ENCODE measurements around the gene CASK. TPM values are rescaled to one million over a fixed set of nuclear protein-coding genes. Genes with fewer than 3 reads are reported as not detected.
"Not testable (repeated sequence)": the region's sequence is repeated elsewhere in the genome, so short reads cannot be mapped to it uniquely, and the experiment has no call there.

CASK gene
- polyA plus RNA-seq, 2 donors = 5.2 to 7.7 TPM

DNA sequence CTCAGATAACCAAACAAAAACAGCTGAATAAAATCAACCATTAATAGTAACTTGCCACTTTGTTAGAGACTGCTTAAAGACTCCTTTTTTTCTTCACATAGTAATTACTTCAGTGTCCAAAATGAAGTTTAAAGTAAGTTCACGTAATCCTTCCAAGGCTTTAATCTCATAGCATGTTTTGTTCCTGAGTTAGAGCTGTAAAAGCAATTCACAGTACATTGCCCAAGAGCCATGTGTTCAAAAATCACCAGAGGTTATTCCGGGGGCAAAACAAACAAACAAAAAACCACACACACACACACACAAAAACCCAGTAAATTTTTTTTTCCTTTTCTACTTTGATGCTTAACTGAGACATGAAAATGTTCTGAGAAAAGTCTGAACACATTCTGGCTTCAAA, 193.3 kb downstream of the CASK start:
- WGBS, 2 donors = 45 to 59% methylated on average over 2 of the region's 2 CpGs
- Histone ChIP-seq H3K27ac (ENCODE audit: low read depth in 2 of 2, low read length in 1 of 2) (no peak overlapping the region), H3K4me3 (ENCODE audit: low read depth in 1 of 2, low read length in 2 of 2) (no peak overlapping the region), H3K9me3 (ENCODE audit: control insufficient read depth in 2 of 2, insufficient read depth in 1 of 2, low read depth in 1 of 2, low read length in 1 of 2) (no peaks in the 10 kb centered on the region), H3K4me1 (ENCODE audit: control insufficient read depth in 2 of 2, insufficient read depth in 2 of 2, low read length in 1 of 2) (no peaks in the 10 kb centered on the region), H3K27me3 (ENCODE audit: control insufficient read depth in 1 of 2, insufficient read depth in 2 of 2, low read length in 2 of 2) (no peaks in the 10 kb centered on the region), H3K36me3 (ENCODE audit: control insufficient read depth in 2 of 2, insufficient read depth in 2 of 2, low read length in 1 of 2) (no peaks in the 10 kb centered on the region)

DNA sequence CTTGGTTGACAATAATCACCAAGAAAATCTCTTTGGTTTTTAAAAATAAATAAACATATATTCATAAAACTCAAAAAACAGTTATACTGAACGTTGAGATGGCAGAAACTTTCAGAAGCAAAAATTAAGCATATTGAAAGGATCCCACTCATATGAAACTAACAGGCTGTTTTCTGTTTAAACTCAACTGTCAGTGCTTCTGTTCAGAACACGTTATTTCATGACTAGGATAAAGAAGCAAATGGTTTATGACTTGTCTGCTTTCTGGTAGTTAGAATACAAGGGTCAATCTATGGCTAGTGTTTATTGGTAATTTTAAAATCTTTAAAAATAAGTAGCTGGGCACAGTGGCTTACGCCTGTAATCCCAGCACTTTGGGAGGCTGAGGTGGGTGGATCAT, 195.2 kb downstream of the CASK start:
- no peaks in the 10 kb centered on the region for H3K9me3 ChIP-seq (ENCODE audit: control insufficient read depth in 2 of 2, insufficient read depth in 1 of 2, low read depth in 1 of 2, low read length in 1 of 2)
- H3K4me3 ChIP-seq (ENCODE audit: low read depth in 1 of 2, low read length in 2 of 2) = no peak overlapping the region
- 68 to 84% methylated on average over 3 of the region's 3 CpGs for WGBS, 2 donors
- H3K27me3 ChIP-seq (ENCODE audit: control insufficient read depth in 1 of 2, insufficient read depth in 2 of 2, low read length in 2 of 2) = no peaks in the 10 kb centered on the region
- H3K27ac ChIP-seq (ENCODE audit: low read depth in 2 of 2, low read length in 1 of 2) = no peak overlapping the region
- H3K4me1 ChIP-seq (ENCODE audit: control insufficient read depth in 2 of 2, insufficient read depth in 2 of 2, low read length in 1 of 2) = no peaks in the 10 kb centered on the region
- no peaks in the 10 kb centered on the region for H3K36me3 ChIP-seq (ENCODE audit: control insufficient read depth in 2 of 2, insufficient read depth in 2 of 2, low read length in 1 of 2)

DNA sequence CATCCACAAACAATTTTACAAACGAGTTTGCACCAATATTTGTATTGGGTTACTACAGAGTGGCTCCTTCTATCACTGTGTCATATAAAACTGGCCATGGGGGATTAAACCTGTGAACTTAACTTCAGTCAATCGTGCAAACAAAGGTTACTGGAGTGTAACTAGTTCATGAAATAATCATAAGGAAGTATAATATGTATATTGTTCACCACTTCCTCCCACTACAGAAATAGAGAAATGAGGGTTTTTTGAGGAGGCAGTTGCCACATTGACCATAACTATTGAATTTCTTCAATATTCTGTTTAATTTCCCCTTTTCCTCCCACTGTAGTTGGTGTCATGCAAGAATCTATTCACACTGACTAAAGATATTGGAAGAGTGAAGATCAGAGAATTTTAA, 199.5 kb downstream of the CASK start, which contains the start of gene GPR82:
Gene GPR82, plus strand, starts transcription at position 356 of the 400 bp plus-strand sequence. CDS start 2,846 bp downstream, outside the sequence.
- no peaks in the 10 kb centered on the region for H3K27me3 ChIP-seq (ENCODE audit: control insufficient read depth in 1 of 2, insufficient read depth in 2 of 2, low read length in 2 of 2)
- no peaks in the 10 kb centered on the region for H3K36me3 ChIP-seq (ENCODE audit: control insufficient read depth in 2 of 2, insufficient read depth in 2 of 2, low read length in 1 of 2)
- H3K27ac ChIP-seq (ENCODE audit: low read depth in 2 of 2, low read length in 1 of 2) = no peak within 1 kb of the TSS
- H3K4me3 ChIP-seq (ENCODE audit: low read depth in 1 of 2, low read length in 2 of 2) = no peak within 1 kb of the TSS
- no peaks in the 10 kb centered on the region for H3K4me1 ChIP-seq (ENCODE audit: control insufficient read depth in 2 of 2, insufficient read depth in 2 of 2, low read length in 1 of 2)
- no peaks in the 10 kb centered on the region for H3K9me3 ChIP-seq (ENCODE audit: control insufficient read depth in 2 of 2, insufficient read depth in 1 of 2, low read depth in 1 of 2, low read length in 1 of 2)
- 50 to 63% methylated on average over 2 of the region's 2 CpGs for WGBS, 2 donors

DNA sequence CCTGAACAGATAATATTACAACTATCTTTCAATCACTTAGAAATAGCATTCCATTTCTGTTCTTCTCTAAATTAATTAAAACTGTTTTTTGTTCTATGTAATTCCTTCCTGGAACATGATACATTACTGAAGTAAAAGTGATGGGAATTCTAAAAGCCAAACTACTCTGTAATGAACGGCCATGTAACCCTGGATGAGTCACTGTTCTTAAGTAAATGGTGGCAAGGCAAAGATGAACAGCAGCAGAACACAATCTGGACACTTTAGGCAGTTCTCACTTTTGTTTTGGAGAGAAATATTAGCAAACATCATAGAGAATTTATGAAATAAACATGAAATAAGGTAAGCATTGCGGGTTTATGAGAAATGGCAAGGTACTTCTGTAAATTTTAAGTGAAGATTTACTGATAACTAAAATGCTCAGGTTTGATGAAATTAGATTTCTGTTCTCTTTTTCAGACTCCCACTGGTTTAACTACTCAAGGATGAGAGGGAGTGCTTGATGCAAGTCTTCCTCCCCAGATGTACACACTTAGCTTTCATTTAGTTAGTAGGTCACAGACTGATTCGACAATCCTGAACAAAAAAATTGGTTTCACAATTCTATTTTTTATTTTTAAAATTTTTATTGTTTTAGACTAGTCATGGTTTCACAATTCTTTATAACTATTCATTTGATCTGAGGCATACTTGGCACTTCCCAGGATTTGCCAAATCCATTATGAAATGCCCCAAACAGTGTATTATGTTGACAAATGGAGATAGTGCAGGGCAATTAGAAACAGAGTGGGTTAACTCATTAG, 200.3 kb downstream of the CASK start:
- H3K9me3 ChIP-seq (ENCODE audit: control insufficient read depth in 2 of 2, insufficient read depth in 1 of 2, low read depth in 1 of 2, low read length in 1 of 2) = no peaks in the 10 kb centered on the region
- no peaks in the 10 kb centered on the region for H3K27me3 ChIP-seq (ENCODE audit: control insufficient read depth in 1 of 2, insufficient read depth in 2 of 2, low read length in 2 of 2)
- H3K36me3 ChIP-seq (ENCODE audit: control insufficient read depth in 2 of 2, insufficient read depth in 2 of 2, low read length in 1 of 2) = no peaks in the 10 kb centered on the region
- H3K4me1 ChIP-seq (ENCODE audit: control insufficient read depth in 2 of 2, insufficient read depth in 2 of 2, low read length in 1 of 2) = no peaks in the 10 kb centered on the region
- H3K27ac ChIP-seq (ENCODE audit: low read depth in 2 of 2, low read length in 1 of 2) = no peak overlapping the region
- WGBS, 2 donors = 61 to 72% methylated on average over 3 of the region's 3 CpGs
- no peak overlapping the region for H3K4me3 ChIP-seq (ENCODE audit: low read depth in 1 of 2, low read length in 2 of 2)

DNA sequence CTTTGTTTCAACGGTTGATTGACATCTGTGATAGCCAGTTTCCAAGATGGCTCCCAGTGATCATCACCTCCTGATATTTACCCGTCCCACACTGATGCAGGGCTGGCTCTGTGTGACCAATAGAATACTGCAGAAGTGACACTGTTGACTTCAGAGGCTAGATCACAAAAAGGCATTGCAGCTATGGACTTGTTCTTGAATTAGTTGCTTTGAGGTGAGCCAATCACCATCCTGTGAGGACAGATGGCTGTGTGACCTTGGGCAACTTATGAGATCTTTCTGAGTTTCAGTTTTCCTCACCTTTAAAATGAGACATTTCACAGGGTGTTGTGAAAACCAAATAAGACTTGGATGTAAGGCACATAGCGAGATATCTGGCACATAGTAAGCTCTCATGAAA, 201.1 kb downstream of the CASK start:
- no peak overlapping the region for H3K27ac ChIP-seq (ENCODE audit: low read depth in 2 of 2, low read length in 1 of 2)
- peaks cover 0 to 2% of the 10 kb centered on the region in 2 donors for H3K9me3 ChIP-seq (ENCODE audit: control insufficient read depth in 2 of 2, insufficient read depth in 1 of 2, low read depth in 1 of 2, low read length in 1 of 2)
- no peaks in the 10 kb centered on the region for H3K36me3 ChIP-seq (ENCODE audit: control insufficient read depth in 2 of 2, insufficient read depth in 2 of 2, low read length in 1 of 2)
- WGBS, 2 donors = 88 to 90% methylated on average over 3 of the region's 3 CpGs
- no peaks in the 10 kb centered on the region for H3K4me1 ChIP-seq (ENCODE audit: control insufficient read depth in 2 of 2, insufficient read depth in 2 of 2, low read length in 1 of 2)
- no peaks in the 10 kb centered on the region for H3K27me3 ChIP-seq (ENCODE audit: control insufficient read depth in 1 of 2, insufficient read depth in 2 of 2, low read length in 2 of 2)
- H3K4me3 ChIP-seq (ENCODE audit: low read depth in 1 of 2, low read length in 2 of 2) = no peak overlapping the region

DNA sequence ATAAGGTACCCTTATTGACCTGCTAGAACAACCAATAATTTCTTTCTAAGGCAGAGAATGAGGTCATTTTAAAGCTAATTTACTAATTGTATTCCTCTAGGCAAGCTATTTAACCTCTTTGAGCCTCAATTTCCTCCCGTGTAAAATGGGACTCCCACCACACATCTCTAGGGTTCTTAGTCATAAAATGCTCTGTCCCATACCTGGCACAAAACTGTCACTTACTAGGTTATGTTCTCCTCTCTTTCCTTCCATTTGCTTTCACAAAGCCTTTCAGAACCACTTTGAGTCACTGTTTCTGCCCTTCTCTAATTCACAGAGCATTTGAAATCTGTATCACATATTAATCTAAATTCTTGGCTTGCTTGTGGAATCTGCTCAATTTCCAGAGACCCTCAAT, 201.8 kb downstream of the CASK start:
- Histone ChIP-seq H3K9me3 (ENCODE audit: control insufficient read depth in 2 of 2, insufficient read depth in 1 of 2, low read depth in 1 of 2, low read length in 1 of 2) (peaks cover 0 to 2% of the 10 kb centered on the region in 2 donors), H3K4me1 (ENCODE audit: control insufficient read depth in 2 of 2, insufficient read depth in 2 of 2, low read length in 1 of 2) (no peaks in the 10 kb centered on the region), H3K36me3 (ENCODE audit: control insufficient read depth in 2 of 2, insufficient read depth in 2 of 2, low read length in 1 of 2) (no peaks in the 10 kb centered on the region), H3K27ac (ENCODE audit: low read depth in 2 of 2, low read length in 1 of 2) (no peak overlapping the region), H3K4me3 (ENCODE audit: low read depth in 1 of 2, low read length in 2 of 2) (no peak overlapping the region), H3K27me3 (ENCODE audit: control insufficient read depth in 1 of 2, insufficient read depth in 2 of 2, low read length in 2 of 2) (no peaks in the 10 kb centered on the region)
- WGBS, 2 donors = 68 to 83% methylated on average over 1 of the region's 1 CpG

DNA sequence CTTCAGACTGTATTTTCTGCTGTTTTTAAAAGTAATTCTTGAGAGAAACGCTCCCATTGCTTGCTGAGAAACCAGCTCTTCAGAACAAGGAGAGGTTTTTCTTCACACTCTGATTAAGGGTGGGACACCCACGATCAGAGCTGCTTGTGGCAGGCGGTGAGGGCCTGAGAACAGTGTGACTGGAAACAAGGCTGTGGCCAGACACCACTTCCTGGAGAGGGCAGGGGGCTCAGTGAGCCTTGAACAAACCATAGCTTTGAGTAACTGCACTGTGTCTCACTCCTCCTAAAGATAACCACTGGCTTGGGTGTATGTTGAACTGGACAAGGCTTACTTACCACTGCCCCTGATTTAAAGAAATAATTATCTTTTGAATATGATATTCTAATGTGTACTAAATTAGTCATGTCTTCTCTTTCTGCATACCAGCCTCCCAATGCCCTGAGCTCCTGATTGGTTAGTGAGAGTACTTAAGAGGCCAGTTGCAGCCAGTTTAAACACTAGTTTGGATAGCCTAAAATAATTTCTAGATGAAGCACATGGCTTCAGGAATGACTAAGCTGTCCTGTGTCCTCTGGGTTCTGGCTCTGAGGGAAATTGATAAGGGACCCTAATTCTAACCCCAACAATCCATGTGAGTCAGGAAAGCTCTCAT, 203.1 kb downstream of the CASK start:
- H3K9me3 ChIP-seq (ENCODE audit: control insufficient read depth in 2 of 2, insufficient read depth in 1 of 2, low read depth in 1 of 2, low read length in 1 of 2) = peaks cover 0 to 2% of the 10 kb centered on the region in 2 donors
- WGBS, 2 donors = 70 to 88% methylated on average over 3 of the region's 3 CpGs
- H3K4me1 ChIP-seq (ENCODE audit: control insufficient read depth in 2 of 2, insufficient read depth in 2 of 2, low read length in 1 of 2) = no peaks in the 10 kb centered on the region
- no peak overlapping the region for H3K27ac ChIP-seq (ENCODE audit: low read depth in 2 of 2, low read length in 1 of 2)
- H3K4me3 ChIP-seq (ENCODE audit: low read depth in 1 of 2, low read length in 2 of 2) = no peak overlapping the region
- no peaks in the 10 kb centered on the region for H3K36me3 ChIP-seq (ENCODE audit: control insufficient read depth in 2 of 2, insufficient read depth in 2 of 2, low read length in 1 of 2)
- no peaks in the 10 kb centered on the region for H3K27me3 ChIP-seq (ENCODE audit: control insufficient read depth in 1 of 2, insufficient read depth in 2 of 2, low read length in 2 of 2)

DNA sequence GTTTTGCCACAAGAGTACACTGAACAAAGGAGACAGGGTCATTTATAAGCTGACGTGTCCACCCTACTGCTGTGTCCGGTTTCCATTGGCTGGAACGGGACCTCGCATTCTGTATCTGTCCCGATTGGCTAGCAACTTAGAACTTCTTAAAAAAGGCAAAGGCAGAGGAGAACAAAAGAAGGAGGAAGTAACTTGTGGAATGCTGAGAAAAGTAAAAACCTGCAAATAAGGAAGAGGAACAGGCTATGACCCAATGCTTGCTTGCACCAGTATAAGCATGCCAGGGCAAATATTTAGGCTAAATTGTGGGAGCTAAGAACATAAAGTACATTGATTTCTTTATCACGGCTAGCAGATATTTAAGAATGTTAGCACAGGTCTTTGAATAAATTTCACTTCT, 203.7 kb downstream of the CASK start:
- H3K9me3 ChIP-seq (ENCODE audit: control insufficient read depth in 2 of 2, insufficient read depth in 1 of 2, low read depth in 1 of 2, low read length in 1 of 2); H3K36me3 ChIP-seq (ENCODE audit: control insufficient read depth in 2 of 2, insufficient read depth in 2 of 2, low read length in 1 of 2); H3K4me1 ChIP-seq (ENCODE audit: control insufficient read depth in 2 of 2, insufficient read depth in 2 of 2, low read length in 1 of 2); H3K27me3 ChIP-seq (ENCODE audit: control insufficient read depth in 1 of 2, insufficient read depth in 2 of 2, low read length in 2 of 2); H3K4me3 ChIP-seq (ENCODE audit: low read depth in 1 of 2, low read length in 2 of 2); H3K27ac ChIP-seq (ENCODE audit: low read depth in 2 of 2, low read length in 1 of 2): not testable (repeated sequence)
- 88 to 90% methylated on average over 6 of the region's 6 CpGs for WGBS, 2 donors

DNA sequence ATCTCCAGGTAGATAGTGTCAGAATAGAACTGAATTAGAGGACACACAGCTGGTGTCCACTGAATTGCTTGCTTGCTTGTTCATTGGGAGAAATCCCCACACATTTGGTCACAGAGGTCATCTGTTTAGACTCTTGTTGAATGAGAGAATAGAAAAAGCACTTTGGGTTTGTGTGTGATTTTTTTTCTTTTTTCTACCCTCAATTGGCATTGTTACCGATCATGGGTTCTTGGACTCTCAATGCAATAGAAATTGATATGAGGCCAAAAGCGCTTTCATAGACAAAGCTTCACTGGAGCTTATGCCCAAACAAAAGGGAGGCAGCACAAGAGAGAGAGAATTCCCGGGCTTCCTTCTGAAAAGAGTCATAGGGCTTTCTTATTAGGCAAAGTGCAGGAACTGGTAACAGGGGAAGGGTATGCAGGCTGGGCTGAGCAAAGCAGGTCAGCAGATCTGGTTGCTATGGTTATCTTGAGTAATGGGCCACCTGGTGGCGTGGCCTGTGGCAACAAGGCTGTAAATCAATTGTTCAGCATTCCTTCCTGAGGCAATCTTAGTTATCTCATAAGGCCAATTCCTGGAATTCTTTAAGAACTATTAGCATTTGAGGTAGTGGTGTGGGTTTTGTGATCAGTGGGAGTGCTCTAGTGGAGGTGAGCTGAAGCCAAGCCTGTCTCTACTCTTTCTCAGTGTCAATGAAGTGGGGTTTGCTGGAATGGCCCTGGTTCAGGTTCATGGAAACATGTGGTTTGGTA, 204.7 kb downstream of the CASK start:
- WGBS, 2 donors = 80 to 95% methylated on average over 4 of the region's 4 CpGs

More for the DNA sequence above, 204.7 kb downstream of the CASK start:
- Histone ChIP-seq H3K36me3 (ENCODE audit: control insufficient read depth in 2 of 2, insufficient read depth in 2 of 2, low read length in 1 of 2) (no peaks in the 10 kb centered on the region), H3K4me1 (ENCODE audit: control insufficient read depth in 2 of 2, insufficient read depth in 2 of 2, low read length in 1 of 2) (no peaks in the 10 kb centered on the region), H3K4me3 (ENCODE audit: low read depth in 1 of 2, low read length in 2 of 2) (no peak overlapping the region), H3K27me3 (ENCODE audit: control insufficient read depth in 1 of 2, insufficient read depth in 2 of 2, low read length in 2 of 2) (peaks cover 0 to 2% of the 10 kb centered on the region in 2 donors), H3K27ac (ENCODE audit: low read depth in 2 of 2, low read length in 1 of 2) (no peak overlapping the region), H3K9me3 (ENCODE audit: control insufficient read depth in 2 of 2, insufficient read depth in 1 of 2, low read depth in 1 of 2, low read length in 1 of 2) (peaks cover 0 to 2% of the 10 kb centered on the region in 2 donors)

All from esophagus (tissue), 2 donors.